Nephron progenitor cell (in vitro differentiated cells): ENCODE measurements around the gene SRSF9.

Experiments used
- DNase-seq: peaks from one replicate; pipeline ENCODE4 v3.0.0; 2021
- H3K27ac Mint-ChIP-seq: 2 replicates; pipeline ENCODE4 v1.8.0; 2021; ENCODE audit warnings: mild to moderate bottlenecking, moderate library complexity, mixed read lengths
- H3K27me3 Mint-ChIP-seq: 2 replicates; pipeline ENCODE4 v1.8.0; 2021; ENCODE audit warnings: mild to moderate bottlenecking, low read depth, mixed read lengths; ENCODE audit not compliant: poor library complexity
- H3K36me3 Mint-ChIP-seq: 2 replicates; pipeline ENCODE4 v1.8.0; 2021; ENCODE audit warnings: low read depth, mixed read lengths
- H3K4me1 Mint-ChIP-seq: 2 replicates; pipeline ENCODE4 v1.8.0; 2021; ENCODE audit warnings: mixed read lengths
- H3K4me3 Mint-ChIP-seq: 2 replicates; pipeline ENCODE4 v1.8.0; 2021; ENCODE audit warnings: mild to moderate bottlenecking, moderate library complexity, mixed read lengths
- H3K9me3 Mint-ChIP-seq: 2 replicates; pipeline ENCODE4 v1.8.0; 2021; ENCODE audit warnings: mild to moderate bottlenecking, moderate library complexity, mixed read lengths
- TF ChIP-seq, protein P1 (sequence below): fragments of 200-600 bp; sonication (generic); IDR thresholded peaks from 2 replicates; pipeline ENCODE4 v1.5.0; 2021; ENCODE audit warnings: antibody characterized with exemption

The SRSF9 gene

DNA sequence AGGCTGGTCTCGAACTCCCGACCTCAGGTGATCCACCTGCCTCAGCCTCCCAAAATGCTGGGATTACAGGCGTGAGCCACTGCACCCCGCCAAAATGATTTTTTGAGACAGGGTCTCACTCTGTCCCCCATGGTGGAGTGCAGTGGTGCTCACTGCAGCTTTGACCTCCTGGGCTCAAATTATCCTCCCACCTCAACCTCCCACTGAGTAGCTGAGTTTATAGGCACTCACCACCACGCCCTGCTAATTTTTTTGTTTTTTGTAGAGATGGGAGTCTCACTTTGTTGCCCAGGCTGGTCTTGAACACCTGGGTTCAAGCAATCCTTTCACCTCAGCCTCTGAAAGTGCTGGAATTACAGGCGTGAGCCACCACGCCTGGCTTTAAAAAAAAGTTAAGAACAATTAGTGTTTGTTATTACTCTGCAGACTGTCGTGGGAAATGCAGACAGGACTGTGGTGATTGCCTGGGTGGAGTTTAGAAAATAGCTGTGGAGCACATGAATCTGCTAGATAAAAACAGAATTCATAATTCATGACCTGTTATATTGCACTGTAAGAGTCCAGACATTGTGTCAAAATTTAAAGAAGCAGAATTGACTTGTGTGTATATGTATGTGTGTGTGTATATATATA lies 40.8 kb downstream of the SRSF9 start:
- peaks cover 25% of the 10 kb centered on the region for H3K27me3 Mint-ChIP-seq
- no peaks in the 10 kb centered on the region for H3K9me3 Mint-ChIP-seq
- H3K4me1 Mint-ChIP-seq: peaks cover 10% of the 10 kb centered on the region

DNA sequence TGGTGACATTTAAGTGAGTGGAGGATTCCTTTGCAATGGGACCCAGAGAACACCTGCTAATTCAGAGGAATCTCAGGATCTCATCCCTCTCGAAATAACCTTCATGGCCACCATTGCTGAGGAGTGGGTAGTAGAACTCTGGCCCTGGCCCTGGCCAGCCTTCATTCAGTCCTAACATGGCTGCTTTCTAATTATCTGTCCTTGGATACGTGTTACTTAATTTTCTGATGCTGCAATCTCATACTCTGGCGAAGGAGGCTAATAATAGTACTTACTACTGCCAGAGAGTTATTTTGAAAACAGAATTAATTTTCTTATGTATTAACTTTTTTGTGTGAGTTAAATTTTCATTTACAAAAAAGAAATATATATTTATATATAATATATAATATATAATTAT lies 43.8 kb downstream of the SRSF9 start:
- H3K4me3 Mint-ChIP-seq: no peak overlapping the region
- no peak for DNase-seq
- H3K27me3 Mint-ChIP-seq: peaks cover 22% of the 10 kb centered on the region
- TF ChIP-seq, protein P1, sequence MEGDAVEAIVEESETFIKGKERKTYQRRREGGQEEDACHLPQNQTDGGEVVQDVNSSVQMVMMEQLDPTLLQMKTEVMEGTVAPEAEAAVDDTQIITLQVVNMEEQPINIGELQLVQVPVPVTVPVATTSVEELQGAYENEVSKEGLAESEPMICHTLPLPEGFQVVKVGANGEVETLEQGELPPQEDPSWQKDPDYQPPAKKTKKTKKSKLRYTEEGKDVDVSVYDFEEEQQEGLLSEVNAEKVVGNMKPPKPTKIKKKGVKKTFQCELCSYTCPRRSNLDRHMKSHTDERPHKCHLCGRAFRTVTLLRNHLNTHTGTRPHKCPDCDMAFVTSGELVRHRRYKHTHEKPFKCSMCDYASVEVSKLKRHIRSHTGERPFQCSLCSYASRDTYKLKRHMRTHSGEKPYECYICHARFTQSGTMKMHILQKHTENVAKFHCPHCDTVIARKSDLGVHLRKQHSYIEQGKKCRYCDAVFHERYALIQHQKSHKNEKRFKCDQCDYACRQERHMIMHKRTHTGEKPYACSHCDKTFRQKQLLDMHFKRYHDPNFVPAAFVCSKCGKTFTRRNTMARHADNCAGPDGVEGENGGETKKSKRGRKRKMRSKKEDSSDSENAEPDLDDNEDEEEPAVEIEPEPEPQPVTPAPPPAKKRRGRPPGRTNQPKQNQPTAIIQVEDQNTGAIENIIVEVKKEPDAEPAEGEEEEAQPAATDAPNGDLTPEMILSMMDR: no peak
- H3K9me3 Mint-ChIP-seq: no peaks in the 10 kb centered on the region
- no peaks in the 10 kb centered on the region for H3K36me3 Mint-ChIP-seq
- H3K27ac Mint-ChIP-seq: no peak overlapping the region
- H3K4me1 Mint-ChIP-seq: peaks cover 17% of the 10 kb centered on the region

More for the DNA sequence above, 40.8 kb downstream of the SRSF9 start:
- TF ChIP-seq, protein P1: no peak
- H3K27ac Mint-ChIP-seq: no peak overlapping the region
- H3K4me3 Mint-ChIP-seq: no peak overlapping the region
- no peaks in the 10 kb centered on the region for H3K36me3 Mint-ChIP-seq
- no peak for DNase-seq

DNA sequence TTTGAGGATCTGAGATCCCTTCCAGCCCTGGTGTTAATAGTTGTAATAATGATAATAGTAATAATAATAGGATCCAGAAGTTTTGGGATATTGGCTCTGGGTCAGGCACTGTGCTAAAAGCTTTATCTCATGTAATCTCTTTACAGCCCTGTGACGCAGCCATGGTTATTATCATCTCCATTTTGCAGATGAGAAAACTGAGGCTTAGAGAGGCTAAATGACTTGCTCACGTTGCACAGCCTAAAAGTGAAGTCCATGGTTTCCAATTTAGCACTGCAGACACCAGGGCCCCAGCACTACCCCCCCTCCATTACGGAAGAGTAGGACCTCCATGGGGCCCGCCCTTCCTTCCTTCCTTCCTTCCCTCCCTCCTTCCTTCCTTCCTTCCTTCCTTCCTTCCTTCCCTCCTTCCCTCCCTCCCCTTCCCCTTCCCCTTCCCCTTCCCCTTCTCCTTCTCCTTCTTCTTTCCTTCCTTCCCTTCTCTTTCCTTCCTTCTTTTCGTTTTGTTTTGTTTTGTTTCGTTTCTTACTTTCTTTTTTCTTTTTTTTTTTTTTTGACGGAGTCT lies 46.6 kb downstream of the SRSF9 start:
- no peak for DNase-seq
- H3K9me3 Mint-ChIP-seq: no peaks in the 10 kb centered on the region
- no peaks in the 10 kb centered on the region for H3K36me3 Mint-ChIP-seq
- H3K27ac Mint-ChIP-seq: no peak overlapping the region
- peaks cover 6% of the 10 kb centered on the region for H3K4me1 Mint-ChIP-seq
- TF ChIP-seq, protein P1: no peak
- H3K27me3 Mint-ChIP-seq: peaks cover 14% of the 10 kb centered on the region
- no peak overlapping the region for H3K4me3 Mint-ChIP-seq

DNA sequence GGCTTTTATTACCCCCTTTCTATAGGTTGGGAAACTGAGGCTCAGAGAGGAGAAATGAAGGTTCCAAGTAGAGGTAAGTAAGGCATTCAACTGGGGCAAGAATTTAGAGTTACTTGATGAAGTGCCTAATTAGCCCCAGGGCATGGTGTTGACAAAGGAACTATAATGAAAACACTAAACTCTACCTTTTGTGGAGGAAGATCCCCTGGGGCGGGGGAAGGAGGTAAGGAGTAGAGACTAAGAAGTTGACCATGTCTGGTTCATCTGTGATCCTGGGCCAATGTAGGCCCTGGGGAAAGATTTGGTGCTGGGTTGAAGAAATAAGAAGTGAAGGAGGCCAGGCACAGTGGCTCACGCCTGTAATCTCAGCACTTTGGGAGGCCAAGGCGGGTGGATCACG lies 47.8 kb downstream of the SRSF9 start:
- H3K4me3 Mint-ChIP-seq: no peak overlapping the region
- H3K27ac Mint-ChIP-seq: no peak overlapping the region
- H3K36me3 Mint-ChIP-seq: no peaks in the 10 kb centered on the region
- peaks cover 6% of the 10 kb centered on the region for H3K4me1 Mint-ChIP-seq
- DNase-seq: no peak
- no peaks in the 10 kb centered on the region for H3K9me3 Mint-ChIP-seq
- H3K27me3 Mint-ChIP-seq: peaks cover 12% of the 10 kb centered on the region
- TF ChIP-seq, protein P1: no peak

DNA sequence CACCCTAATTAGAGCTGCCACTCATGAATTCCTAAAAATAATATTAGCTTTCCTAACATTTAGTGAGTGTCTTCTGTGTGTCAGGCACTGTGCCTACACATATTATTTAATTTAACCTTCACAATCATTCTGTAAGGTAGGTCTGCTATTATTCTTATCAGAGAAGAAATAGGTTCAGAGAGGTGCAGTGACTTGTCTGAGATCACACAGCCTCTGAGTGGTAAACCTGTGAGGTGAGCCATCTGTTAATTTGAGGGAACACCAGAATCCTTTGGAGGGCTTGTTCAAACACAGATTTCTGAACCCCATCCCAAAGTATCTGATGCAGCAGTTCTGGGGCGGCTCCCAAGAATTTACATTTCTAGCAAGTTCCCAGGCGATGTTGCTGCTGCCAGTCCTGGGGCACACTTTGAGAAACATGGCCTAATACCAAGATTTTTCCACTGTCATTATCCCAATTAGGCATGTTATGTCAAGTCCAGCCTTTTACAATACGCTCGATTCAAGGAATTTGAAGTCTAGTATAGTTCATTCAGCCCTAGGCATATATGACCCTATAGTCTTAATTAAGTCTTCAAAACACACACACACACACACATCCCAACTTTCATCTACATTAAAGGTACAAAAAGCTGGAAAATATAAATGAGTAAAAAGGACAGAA lies 51.5 kb downstream of the SRSF9 start:
- no peak for DNase-seq
- Mint-ChIP-seq H3K36me3 (no peaks in the 10 kb centered on the region), H3K27ac (no peak overlapping the region), H3K27me3 (peaks cover 8% of the 10 kb centered on the region), H3K9me3 (no peaks in the 10 kb centered on the region), H3K4me1 (peaks cover 21% of the 10 kb centered on the region), H3K4me3 (no peak overlapping the region)
- TF ChIP-seq, protein P1: no peak
